WI38 (cell line): ENCODE data around the gene TBC1D26.
"Not testable (repeated sequence)": the region's sequence is repeated elsewhere in the genome, so short reads cannot be mapped to it uniquely, and the experiment has no call there.

Source experiments
- H3K4me3 ChIP-seq: 2 replicates; pipeline ENCODE4 v1.5.1; 2011; ENCODE audit warnings: low read depth, mild to moderate bottlenecking, control low read depth, low read length
- TF ChIP-seq, protein P1 (sequence below): IDR thresholded peaks from 2 replicates; pipeline ENCODE4 v1.5.1; 2012; ENCODE audit warnings: low read depth, mild to moderate bottlenecking, control low read depth, low read length

Gene TBC1D26

DNA sequence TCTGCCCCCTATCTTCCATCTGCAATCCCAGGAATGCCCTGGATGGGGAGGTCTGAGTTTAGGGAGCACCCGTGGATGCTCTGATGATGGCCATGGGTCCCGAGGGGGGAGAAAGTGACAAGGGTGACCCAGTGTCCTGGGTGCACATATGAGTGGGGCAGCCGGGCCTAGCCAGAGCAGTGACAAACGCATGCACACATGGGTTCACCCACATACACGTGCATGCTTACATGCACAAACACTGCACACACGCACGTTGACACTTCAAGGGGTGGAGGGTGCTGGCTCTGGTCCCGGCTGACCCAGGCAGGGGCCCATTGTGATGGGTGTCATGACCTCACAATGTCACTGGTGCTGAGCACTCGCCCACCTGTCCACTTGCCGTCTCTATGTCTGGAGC is at the start of gene TBC1D26:
Gene TBC1D26, plus strand, starts transcription at position 384 of the 400 bp plus-strand sequence. CDS start 3,066 bp downstream, outside the sequence.
- H3K4me3 ChIP-seq: not testable (repeated sequence)

DNA sequence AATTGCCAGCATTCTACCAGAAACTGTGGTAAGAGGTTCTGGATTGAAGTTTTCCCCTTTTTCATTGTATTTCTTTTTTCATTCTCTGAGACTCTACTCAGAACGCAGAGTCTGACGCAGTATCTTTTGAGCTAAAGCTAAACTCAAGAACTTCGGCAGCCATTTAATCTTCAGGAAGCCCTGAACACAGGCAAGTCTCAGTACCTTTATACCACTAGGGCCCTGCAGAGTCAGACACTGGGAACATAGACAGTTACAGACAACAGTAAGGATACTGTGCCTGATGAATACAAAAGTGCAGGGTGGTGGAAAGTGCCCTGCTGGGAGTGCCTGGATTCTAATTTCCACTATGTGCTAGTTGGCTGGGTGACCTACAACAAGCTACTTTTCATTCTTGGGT is 48.9 kb upstream of the TBC1D26 start:
- H3K4me3 ChIP-seq: not testable (repeated sequence)

DNA sequence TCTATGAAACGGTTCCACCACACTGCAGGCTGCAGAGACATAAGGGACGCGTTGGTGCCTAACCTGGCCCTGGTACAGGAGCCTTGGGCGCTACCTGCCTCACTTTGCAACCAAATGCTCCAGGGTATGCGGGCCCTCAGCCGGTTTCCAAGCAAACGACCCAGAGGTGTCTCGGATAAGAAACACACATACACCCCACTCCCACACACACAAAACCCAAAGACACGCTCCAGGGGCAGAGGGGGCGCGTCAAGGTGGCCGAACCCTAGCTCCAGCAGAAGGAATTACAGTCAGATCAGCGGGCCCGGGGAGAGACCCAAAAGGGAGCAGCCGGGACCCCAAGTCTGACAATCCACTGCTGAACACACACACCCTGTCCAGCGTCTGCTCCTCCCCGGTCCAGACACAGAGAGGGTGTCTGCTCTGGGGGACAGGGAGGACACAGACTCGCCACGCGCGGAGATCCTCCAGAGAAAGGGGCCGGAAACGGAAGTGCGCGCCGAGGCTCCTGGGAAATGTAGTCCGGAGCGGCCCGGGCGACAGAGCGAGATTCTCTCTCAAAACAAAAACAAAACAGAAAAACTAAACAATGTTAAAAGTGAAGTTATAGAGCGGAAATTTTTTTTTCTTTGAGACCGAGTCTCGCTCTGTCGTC is 48.1 kb upstream of the TBC1D26 start, which contains the start of gene TRIM16:
Gene TRIM16, minus strand, starts transcription at position 488 of the 655 bp plus-strand sequence. CDS start 32,702 bp downstream, outside the sequence.
- peak within 1 kb of the TSS; percentile 64 for H3K4me3 ChIP-seq

DNA sequence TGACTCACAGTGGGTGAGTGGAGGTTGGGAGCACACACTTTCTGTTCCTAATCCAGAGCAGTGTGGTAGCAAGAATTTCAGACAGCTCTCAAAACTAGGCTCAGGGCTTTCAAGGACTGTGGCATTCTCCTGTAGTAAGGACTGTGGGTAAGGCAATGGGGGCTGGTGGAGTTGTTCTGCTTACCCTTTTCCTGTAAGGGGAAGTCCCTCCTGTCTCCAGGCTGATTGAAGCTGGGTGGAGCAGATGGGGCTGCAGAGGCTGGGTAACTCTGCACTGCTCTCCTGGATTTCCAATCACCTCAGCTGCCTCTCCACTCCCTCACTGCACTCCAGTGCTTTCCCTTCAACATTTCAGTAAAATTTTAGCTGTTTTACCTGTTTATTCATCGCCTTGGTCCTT is 44.6 kb upstream of the TBC1D26 start:
- H3K4me3 ChIP-seq: not testable (repeated sequence)

DNA sequence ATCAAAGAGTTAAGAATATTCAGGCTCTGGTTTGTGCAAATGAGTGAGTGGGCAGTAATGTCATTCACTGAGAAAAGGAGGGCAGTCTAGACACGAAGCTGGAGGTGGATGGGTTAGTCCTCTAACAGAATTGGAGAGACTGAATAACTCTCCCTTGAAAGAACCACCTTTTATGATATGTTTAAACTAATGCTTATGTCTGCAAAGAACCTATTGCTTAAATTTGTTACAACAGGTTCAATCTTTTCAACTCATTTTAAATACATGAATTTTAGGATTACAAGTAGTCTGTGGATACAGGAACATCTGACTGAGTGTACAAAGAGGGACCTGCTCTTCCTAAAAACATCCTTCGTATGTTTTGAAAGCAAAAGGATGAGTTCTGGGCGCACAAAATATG is 33.1 kb upstream of the TBC1D26 start:
- peak overlapping the region; percentile 61 for H3K4me3 ChIP-seq

DNA sequence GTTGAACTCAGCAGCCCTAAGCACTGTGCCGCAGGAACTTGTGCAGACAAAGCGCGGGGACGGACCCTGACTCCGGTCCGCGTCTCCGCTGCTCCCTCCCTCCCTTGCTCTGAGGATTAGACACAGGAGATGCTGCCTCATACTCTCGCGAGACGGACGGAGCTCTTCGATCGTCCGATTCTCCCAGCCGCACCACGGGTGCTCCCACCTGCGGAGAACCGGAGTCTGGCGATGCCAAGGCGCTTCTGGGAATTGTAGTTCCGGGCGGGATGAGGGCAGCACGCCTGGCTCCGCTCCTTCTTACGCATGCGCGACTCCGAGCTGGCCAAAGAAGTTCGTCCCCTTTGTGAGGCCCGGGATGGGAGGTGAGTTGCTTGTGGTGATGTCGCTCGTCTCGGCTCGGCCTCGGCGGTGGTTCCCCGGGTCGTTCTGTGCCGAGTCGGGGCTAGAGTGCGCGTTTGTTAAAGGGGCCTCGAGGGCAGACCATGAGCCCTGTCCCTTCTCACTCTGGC is 32.6 kb upstream of the TBC1D26 start, which contains the start of gene ZNF286A:
Gene ZNF286A, plus strand, starts transcription at position 340 of the 512 bp plus-strand sequence. CDS start 578 bp downstream, outside the sequence.
- peak within 1 kb of the TSS; percentile 61 for H3K4me3 ChIP-seq

DNA sequence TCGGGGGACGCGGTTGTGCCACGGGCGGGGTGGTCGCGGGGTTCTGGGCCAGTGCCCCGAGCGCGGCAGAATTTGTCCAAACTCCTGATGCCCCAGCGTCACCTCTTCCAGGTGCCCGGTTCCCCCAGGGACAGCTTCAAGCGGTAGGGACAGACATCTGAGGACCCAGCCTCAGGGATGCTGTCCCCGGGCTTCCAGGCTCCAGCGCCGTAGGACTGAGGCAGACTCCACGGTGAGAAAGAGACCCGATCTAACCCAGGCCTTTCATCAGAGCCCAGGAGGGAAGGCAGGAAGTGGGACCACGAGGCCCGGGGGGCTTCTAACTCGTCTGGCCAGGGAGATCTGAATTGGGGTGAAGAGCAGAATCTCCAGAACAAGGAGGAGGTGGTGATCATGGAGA is 32.1 kb upstream of the TBC1D26 start:
- H3K4me3 ChIP-seq: peak overlapping the region; percentile 61

DNA sequence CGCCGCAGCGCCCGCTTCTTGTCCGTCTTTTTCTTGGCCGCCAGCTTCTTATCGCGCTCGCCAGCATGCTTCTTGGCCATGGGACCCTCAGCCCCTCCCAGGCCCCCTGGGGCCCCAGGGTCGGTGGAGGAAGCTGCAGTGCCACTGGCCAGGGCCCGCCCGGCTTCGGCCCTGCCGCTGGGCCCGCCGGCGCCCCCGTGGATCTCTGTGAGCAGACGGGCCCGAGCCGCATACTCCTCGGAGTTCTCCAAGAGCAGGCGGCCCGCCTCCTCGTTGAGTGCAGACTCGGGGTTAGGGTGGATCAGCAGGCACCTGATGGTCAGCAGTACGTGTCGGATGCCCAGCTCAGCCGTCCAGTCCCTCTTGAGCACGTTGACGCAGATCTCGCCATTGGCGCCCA is 27.8 kb upstream of the TBC1D26 start:
- not testable (repeated sequence) for H3K4me3 ChIP-seq

DNA sequence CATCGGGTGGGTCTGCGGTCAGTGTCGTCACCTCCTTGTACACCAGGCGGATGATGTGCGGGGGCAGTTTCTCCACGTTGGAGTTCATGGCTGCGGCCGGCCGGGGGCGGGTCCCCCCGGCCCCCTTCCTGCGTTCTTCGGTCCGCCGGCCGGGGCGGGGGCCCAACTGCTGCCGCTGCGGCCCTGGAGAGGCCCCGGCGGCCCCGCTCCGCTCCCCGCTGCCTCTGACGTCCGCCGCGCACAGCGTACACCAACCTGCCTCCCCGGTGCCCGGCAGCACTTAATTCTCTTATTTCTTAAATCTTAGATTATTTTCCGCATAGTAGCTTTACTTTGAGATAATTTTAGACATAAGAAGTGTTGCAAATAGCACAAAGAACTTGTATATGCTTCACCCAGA is 27.3 kb upstream of the TBC1D26 start:
- H3K4me3 ChIP-seq: not testable (repeated sequence)

DNA sequence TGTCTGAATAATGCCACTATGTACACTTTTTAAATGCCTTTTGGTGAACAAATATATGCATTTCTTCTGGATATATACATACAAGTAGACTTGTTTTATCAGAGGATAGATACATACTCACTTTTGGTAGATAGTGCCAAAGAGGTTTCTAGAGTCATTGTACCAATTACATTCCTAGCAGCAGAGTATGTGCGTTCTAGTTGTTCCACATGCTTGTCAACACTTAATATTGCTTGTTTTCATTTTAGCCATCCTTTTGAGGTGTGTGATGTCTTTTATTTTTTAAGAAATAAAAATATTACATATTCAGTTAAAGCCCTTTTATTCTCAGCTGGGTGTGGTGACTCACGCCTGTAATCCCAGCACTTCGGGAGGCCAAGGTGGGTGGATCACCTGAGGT is 23.2 kb upstream of the TBC1D26 start:
- not testable (repeated sequence) for H3K4me3 ChIP-seq

DNA sequence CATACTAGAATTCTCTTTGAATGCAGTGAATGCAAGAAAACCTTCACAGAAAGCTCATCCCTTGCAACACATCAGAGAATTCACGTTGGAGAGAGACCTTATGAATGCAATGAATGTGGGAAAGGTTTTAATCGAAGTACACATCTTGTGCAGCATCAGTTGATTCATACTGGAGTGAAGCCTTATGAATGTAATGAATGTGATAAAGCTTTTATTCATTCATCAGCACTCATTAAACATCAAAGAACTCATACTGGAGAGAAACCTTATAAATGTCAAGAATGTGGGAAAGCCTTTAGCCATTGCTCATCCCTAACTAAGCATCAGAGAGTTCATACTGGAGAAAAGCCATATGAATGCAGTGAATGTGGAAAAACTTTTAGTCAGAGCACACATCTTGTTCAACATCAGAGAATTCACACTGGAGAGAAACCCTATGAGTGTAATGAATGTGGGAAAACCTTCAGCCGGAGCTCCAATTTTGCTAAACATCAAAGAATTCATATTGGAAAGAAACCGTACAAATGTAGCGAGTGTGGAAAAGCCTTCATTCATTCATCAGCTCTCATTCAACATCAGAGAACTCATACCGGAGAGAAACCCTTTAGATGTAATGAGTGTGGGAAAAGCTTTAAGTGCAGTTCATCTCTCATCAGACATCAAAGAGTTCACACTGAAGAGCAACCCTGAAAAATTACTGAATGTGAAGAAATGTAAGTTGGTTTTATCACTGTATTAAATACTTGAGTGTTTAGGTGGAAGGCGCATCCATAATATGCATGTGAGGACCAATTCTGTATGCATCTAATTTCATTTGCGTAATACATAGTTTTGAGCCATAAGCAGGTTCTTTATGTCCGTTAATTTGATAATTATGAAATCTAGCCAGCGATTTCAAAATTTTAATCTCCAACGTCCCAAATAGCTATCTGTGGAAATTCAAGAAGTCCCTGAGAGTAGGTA is 15.2 kb upstream of the TBC1D26 start:
- H3K4me3 ChIP-seq: not testable (repeated sequence)

DNA sequence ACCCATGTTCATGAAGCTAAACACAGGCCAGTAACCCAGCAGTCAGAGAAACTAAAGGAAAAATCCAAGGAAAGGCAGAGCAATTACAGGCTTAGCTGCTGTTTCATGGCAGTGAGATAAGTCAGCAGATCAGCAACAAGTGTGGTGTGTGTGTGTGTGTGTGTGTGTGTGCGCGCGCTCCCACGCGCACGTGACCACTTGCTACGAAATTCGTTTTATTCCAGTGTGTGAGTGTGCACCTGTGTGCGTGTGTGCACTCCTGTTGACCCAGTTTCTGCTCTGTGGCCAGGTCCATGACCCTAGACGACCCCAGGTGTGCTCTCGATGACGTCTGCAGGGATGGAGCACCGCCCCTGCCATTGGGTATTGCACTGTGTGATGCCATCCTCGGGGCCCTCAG is 1.5 kb upstream of the TBC1D26 start:
- not testable (repeated sequence) for H3K4me3 ChIP-seq

DNA sequence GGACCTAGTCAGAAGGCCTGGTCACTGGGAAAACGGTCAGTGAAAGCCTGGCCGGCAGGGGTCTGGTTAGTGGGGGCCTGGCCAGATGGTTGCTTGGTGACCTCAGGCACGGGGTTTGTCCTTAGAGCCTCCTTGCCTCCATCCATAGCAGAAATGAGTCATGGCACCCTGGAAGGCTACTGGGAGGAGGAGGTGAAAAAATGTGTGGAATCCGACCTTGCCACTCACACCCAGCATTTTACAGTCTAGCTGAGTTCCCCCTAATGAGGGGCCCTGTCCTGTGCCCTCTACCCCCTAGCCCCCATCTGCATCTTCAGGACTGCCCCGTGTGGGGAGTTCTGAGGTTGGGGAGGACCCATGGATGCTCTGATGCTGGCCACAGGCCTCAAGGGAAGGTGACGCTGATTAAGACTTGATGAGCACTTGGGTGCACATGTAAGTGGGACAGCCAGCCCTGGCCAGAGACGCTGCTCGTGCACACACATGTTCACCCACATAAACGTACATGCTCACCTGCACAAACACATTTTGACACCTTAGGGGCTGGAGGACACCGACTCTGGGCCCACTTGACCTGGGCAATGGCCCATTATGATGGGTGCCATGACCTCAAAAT is 1.2 kb downstream of the TBC1D26 start:
- H3K4me3 ChIP-seq: not testable (repeated sequence)

DNA sequence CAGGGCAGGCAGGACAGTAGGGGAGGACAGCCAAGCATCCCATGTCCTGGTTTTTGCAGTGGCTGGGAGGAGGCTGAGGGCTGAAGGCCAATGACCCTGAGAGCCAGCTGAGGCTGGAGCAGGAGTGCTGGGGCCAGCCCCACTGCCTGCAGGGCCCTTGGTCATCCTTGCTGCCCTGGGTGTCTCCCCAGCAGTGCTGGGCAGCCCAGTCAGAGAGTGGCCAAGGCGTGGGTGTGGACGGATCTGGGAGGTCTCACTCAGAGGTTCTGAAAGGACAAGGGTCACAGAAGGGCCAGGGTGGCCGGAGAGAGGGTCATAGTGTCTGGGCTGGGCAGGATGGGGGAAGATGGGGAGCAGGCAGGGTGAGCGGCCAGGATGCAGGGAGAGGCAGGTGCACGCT is 4.5 kb downstream of the TBC1D26 start:
- H3K4me3 ChIP-seq: not testable (repeated sequence)

DNA sequence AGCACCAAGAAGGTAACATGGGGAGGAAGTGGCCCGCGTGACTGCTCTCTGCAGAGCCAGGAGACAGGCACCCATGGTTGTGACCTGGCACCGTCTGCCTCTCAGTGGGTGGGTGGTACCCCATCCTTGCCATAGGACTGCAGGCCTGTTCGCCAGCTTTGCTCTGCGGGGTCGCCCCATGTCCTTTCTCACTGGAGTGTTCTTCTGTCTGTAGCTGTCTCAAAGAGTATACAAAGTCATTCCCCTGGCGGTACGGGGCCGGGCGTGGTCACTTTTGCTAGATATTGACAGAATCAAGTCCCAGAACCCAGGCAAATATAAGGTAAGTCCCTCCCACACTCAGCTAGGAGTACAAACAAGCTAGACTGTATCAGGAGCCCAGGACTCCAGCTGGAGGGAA is 6.0 kb downstream of the TBC1D26 start:
- TF ChIP-seq, protein P1, sequence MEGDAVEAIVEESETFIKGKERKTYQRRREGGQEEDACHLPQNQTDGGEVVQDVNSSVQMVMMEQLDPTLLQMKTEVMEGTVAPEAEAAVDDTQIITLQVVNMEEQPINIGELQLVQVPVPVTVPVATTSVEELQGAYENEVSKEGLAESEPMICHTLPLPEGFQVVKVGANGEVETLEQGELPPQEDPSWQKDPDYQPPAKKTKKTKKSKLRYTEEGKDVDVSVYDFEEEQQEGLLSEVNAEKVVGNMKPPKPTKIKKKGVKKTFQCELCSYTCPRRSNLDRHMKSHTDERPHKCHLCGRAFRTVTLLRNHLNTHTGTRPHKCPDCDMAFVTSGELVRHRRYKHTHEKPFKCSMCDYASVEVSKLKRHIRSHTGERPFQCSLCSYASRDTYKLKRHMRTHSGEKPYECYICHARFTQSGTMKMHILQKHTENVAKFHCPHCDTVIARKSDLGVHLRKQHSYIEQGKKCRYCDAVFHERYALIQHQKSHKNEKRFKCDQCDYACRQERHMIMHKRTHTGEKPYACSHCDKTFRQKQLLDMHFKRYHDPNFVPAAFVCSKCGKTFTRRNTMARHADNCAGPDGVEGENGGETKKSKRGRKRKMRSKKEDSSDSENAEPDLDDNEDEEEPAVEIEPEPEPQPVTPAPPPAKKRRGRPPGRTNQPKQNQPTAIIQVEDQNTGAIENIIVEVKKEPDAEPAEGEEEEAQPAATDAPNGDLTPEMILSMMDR: no peak
- no peak overlapping the region for H3K4me3 ChIP-seq

DNA sequence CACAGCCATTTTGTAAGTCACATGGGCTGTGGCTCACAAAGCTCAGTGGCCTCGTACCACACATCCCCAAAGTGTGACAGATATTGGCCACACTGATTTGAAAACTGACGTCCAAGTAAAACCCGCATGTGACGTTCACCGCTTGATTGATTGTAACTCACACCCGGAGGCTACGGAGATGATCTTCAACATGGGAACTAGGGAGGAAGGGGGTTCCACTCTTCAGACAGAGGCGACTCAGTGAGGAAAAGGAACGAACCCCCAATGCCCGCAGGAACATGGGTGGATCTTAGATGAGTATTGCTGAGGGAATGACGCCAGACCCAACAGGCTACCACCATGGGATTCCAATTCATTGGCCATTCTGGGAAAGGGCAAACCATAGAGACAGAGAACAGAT is 7.2 kb downstream of the TBC1D26 start:
- H3K4me3 ChIP-seq: not testable (repeated sequence)

DNA sequence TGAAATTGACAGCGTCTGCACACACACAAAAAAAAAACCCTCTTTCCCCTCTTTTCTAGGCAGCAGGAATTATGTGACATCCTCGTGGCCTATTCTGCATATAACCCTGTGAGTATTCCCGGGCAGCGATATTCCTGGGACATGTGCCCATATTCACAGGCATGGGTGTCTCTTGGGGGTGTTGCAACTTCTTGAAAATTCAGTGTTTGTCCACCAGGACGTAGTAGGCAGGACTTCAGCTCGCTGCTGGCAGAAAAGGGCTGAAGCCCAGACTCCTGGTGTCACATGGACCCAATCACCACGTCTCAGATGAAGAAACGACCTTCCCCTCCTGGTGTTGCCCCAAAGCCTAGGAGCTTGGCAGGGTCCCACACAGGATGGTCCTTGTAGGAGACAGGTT is 8.0 kb downstream of the TBC1D26 start:
- not testable (repeated sequence) for H3K4me3 ChIP-seq
